HG03175 (cell line): ENCODE results near the gene PSMD6.

ENCODE experiments used
- ATAC-seq: cut with Tn5 transposase; IDR thresholded peaks from one replicate; pipeline ENCODE4 v1.9.1; 2021; ENCODE audit warnings: mild to moderate bottlenecking, moderate library complexity; ENCODE audit not compliant: unreplicated experiment

Gene PSMD6

GRCh38 chr3:64046996-64047594 lies 23.8 kb upstream of the PSMD6 start:
- ATAC-seq: no peak

- ATAC-seq: no peak
These were observed 23.3 kb upstream of the PSMD6 start for GRCh38 chr3:64046592-64046991.

GRCh38 chr3:64042952-64043351 lies 19.7 kb upstream of the PSMD6 start:
- ATAC-seq: no peak

GRCh38 chr3:64039981-64040733 lies 16.9 kb upstream of the PSMD6 start:
- no peak for ATAC-seq

- no peak for ATAC-seq
These were observed 16.0 kb upstream of the PSMD6 start for GRCh38 chr3:64039332-64039731.

GRCh38 chr3:64038253-64038767 lies 15.0 kb upstream of the PSMD6 start:
- no peak for ATAC-seq

- ATAC-seq: no peak
These were observed 13.8 kb upstream of the PSMD6 start for GRCh38 chr3:64037084-64037483.

- no peak for ATAC-seq
These were observed 9.8 kb upstream of the PSMD6 start for GRCh38 chr3:64033069-64033468.

- ATAC-seq: no peak
These were observed 8.5 kb upstream of the PSMD6 start for GRCh38 chr3:64031540-64032508.

- peak; percentile 86 for ATAC-seq
These were observed 7.4 kb upstream of the PSMD6 start for GRCh38 chr3:64030741-64031140.

- no peak for ATAC-seq
These were observed 6.0 kb upstream of the PSMD6 start for GRCh38 chr3:64029287-64029686.

- ATAC-seq: no peak
These were observed 5.5 kb upstream of the PSMD6 start for GRCh38 chr3:64028754-64029153.

GRCh38 chr3:64027658-64028057 lies 4.4 kb upstream of the PSMD6 start:
- no peak for ATAC-seq

- ATAC-seq: peak; percentile 17
These were observed 3.1 kb upstream of the PSMD6 start for GRCh38 chr3:64026346-64026745.

GRCh38 chr3:64023861-64024223 lies 548 bp upstream of the PSMD6 start:
- ATAC-seq: no peak

GRCh38 chr3:64022451-64023186 lies 675 bp downstream of the PSMD6 start:
- no peak for ATAC-seq

- no peak for ATAC-seq
These were observed 1.4 kb downstream of the PSMD6 start for GRCh38 chr3:64021922-64022321.

GRCh38 chr3:64019879-64020278 lies 3.4 kb downstream of the PSMD6 start:
- no peak for ATAC-seq

- ATAC-seq: no peak
These were observed 4.0 kb downstream of the PSMD6 start for GRCh38 chr3:64019271-64019670.

GRCh38 chr3:64016941-64017620 lies 6.2 kb downstream of the PSMD6 start:
- ATAC-seq: no peak
